Activated effector memory CD4-positive, alpha-beta T cell treated with Interleukin-2 at 50 U/mL for 16 hours (primary cell): ENCODE data around the gene CRHR1.

ENCODE experiments used
- DNase-seq: peaks from one replicate; pipeline ENCODE4 v3.0.0-alpha.2; 2020

CRHR1 gene

GRCh38 chr17:45759761-45760160 lies 24.4 kb upstream of the CRHR1 start:
- no peak for DNase-seq

GRCh38 chr17:45761957-45762565 lies 22.1 kb upstream of the CRHR1 start:
- DNase-seq, result no peak

GRCh38 chr17:45763182-45763581 lies 20.9 kb upstream of the CRHR1 start:
- DNase-seq, result no peak

- DNase-seq, result no peak
Measured at GRCh38 chr17:45764479-45764878, 19.6 kb upstream of the CRHR1 start.

GRCh38 chr17:45768000-45768399 lies 16.1 kb upstream of the CRHR1 start:
- no peak for DNase-seq

GRCh38 chr17:45770632-45771270 lies 13.4 kb upstream of the CRHR1 start:
- DNase-seq, result no peak

GRCh38 chr17:45771271-45771959 lies 12.7 kb upstream of the CRHR1 start:
- no peak for DNase-seq

GRCh38 chr17:45775148-45775547 lies 9.0 kb upstream of the CRHR1 start:
- no peak for DNase-seq

- no peak for DNase-seq
Measured at GRCh38 chr17:45775576-45776011, 8.5 kb upstream of the CRHR1 start.

GRCh38 chr17:45776896-45777295 lies 7.2 kb upstream of the CRHR1 start:
- no peak for DNase-seq

- no peak for DNase-seq
Measured at GRCh38 chr17:45777388-45777787, 6.7 kb upstream of the CRHR1 start.

- DNase-seq, result no peak
Measured at GRCh38 chr17:45780921-45781320, 3.2 kb upstream of the CRHR1 start.

GRCh38 chr17:45782889-45783592 lies 1.1 kb upstream of the CRHR1 start:
- DNase-seq, result peak; percentile 1

GRCh38 chr17:45783593-45784292 lies 377 bp upstream of the CRHR1 start:
- no peak for DNase-seq

GRCh38 chr17:45784741-45785479 lies 790 bp downstream of the CRHR1 start:
- DNase-seq, result peak; percentile 13

GRCh38 chr17:45785480-45786193 lies 1.5 kb downstream of the CRHR1 start:
- no peak for DNase-seq

GRCh38 chr17:45786349-45786748 lies 2.2 kb downstream of the CRHR1 start:
- DNase-seq, result no peak

- no peak for DNase-seq
Measured at GRCh38 chr17:45787044-45787443, 2.9 kb downstream of the CRHR1 start.

- DNase-seq, result no peak
Measured at GRCh38 chr17:45787656-45788055, 3.5 kb downstream of the CRHR1 start.

- DNase-seq, result no peak
Measured at GRCh38 chr17:45788057-45788456, 3.9 kb downstream of the CRHR1 start.

- no peak for DNase-seq
Measured at GRCh38 chr17:45789874-45790273, 5.8 kb downstream of the CRHR1 start.
